GM13976 (cell line): ENCODE measurements around the gene TMEM217.

Source experiments
- DNase-seq: peaks from one replicate; pipeline ENCODE4 v3.0.0; 2012; ENCODE audit warnings: low spot score
- CTCF ChIP-seq: IDR thresholded peaks from 2 replicates; pipeline ENCODE4 v1.5.1; 2012; ENCODE audit warnings: borderline replicate concordance, mild to moderate bottlenecking; ENCODE audit not compliant: insufficient read depth; ENCODE audit errors: extremely low read depth, missing control alignments, control extremely low read depth
- in situ Hi-C: fragments of 300-500 bp; cut with MboI; formaldehyde crosslinking; loops from one replicate; pipeline ENCODE4 v1.12.0; 2022; ENCODE audit warnings: low sequenced_read_pairs, mixed read lengths, inconsistent platforms; ENCODE audit not compliant: unreplicated experiment

Gene TMEM217

GRCh38 chr6:37287519-37288157 is 29.7 kb upstream of the TMEM217 start:
- in situ Hi-C loops: no loop called here
- no peak for TF ChIP-seq CTCF
- peak; percentile 46 for DNase-seq

- TF ChIP-seq CTCF: no peak
- in situ Hi-C loops: no loop called here
- peak; percentile 52 for DNase-seq
Observed at GRCh38 chr6:37285861-37286311, 27.9 kb upstream of the TMEM217 start.

- TF ChIP-seq CTCF: no peak
- DNase-seq: no peak
- in situ Hi-C loops: no loop called here
Observed at GRCh38 chr6:37284781-37285180, 26.8 kb upstream of the TMEM217 start.

- no peak for TF ChIP-seq CTCF
- in situ Hi-C loops: no loop called here
- DNase-seq: no peak
Observed at GRCh38 chr6:37283671-37284151, 25.8 kb upstream of the TMEM217 start.

- TF ChIP-seq CTCF: no peak
- DNase-seq: no peak
- in situ Hi-C loops: no loop called here
Observed at GRCh38 chr6:37283268-37283667, 25.3 kb upstream of the TMEM217 start.

- no peak for DNase-seq
- TF ChIP-seq CTCF: no peak
- in situ Hi-C loops: no loop called here
Observed at GRCh38 chr6:37282371-37282770, 24.4 kb upstream of the TMEM217 start.
